Transverse colon (tissue), 4 donors: ENCODE results near the gene MARCOL.

Experiments
- CTCF ChIP-seq, 5 experiments: fragments of 200-600 bp in 3 of 5; fragments of 450-650 bp in 2 of 5; sonication (generic) in 3 of 5; IDR thresholded peaks; 1 replicate in 2 of 5; 2 replicates in 3 of 5; pipeline ENCODE4 v1.5.1; 2016 to 2017; ENCODE audit warnings: antibody characterized with exemption in 5 of 5, inconsistent platforms in 3 of 5, mild to moderate bottlenecking in 2 of 5, moderate library complexity in 1 of 5
- EP300 ChIP-seq: sonication (generic); formaldehyde crosslinking; IDR thresholded peaks from one replicate; pipeline ENCODE4 v1.6.1; 2017; ENCODE audit warnings: antibody characterized with exemption, low read depth
- POLR2A ChIP-seq: fragments of 450-650 bp; IDR thresholded peaks from one replicate; pipeline ENCODE4 v1.6.1; 2016; ENCODE audit warnings: antibody characterized with exemption, mild to moderate bottlenecking, moderate library complexity
- POLR2AphosphoS5 ChIP-seq, 3 donors: sonication (generic); formaldehyde crosslinking; IDR thresholded peaks; one replicate each; pipeline ENCODE4 v1.6.1; 2016; ENCODE audit warnings: antibody characterized with exemption in 3 of 3

DNA sequence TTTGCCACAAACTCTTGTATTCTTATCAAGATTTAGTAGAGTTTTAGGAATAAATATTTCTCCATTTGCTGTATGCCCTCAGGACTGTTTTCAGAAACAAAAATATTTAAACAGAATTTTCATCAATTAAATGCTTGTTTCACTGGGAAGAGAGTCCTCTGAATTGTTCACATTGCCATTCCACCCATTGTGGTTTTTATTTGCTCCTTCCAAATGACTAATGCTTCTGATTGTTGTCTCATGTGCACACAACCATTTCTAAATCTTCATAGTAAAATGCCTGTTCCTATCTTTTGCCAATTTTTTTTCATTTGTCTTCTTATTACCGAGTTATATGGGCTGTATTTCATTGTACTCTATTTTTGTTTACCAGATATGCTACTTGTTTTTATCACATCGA is 10.6 kb downstream of the MARCOL start:
- TF ChIP-seq CTCF (IDR thresholded peaks at IDR 0.05), result no peak
- TF ChIP-seq EP300, result no peak
- no peak for TF ChIP-seq POLR2A
- TF ChIP-seq POLR2AphosphoS5 (IDR thresholded peaks at IDR 0.05), result no peak
